GM21367 (cell line): Measurements from ENCODE around the gene NFATC1.

Experiments used
- ATAC-seq: cut with Tn5 transposase; IDR thresholded peaks from one replicate; pipeline ENCODE4 v1.9.1; 2021; ENCODE audit not compliant: unreplicated experiment

The NFATC1 gene

GRCh38 chr18:79487183-79487800 lies 91.6 kb downstream of the NFATC1 start:
- ATAC-seq: no peak

- no peak for ATAC-seq
These were observed 92.1 kb downstream of the NFATC1 start for GRCh38 chr18:79487801-79488201.

- ATAC-seq: no peak
These were observed 92.8 kb downstream of the NFATC1 start for GRCh38 chr18:79488311-79489050.

- no peak for ATAC-seq
These were observed 93.5 kb downstream of the NFATC1 start for GRCh38 chr18:79489051-79489898.

GRCh38 chr18:79489899-79490625 lies 94.3 kb downstream of the NFATC1 start:
- ATAC-seq: no peak

GRCh38 chr18:79490626-79491041 lies 94.9 kb downstream of the NFATC1 start:
- no peak for ATAC-seq

- no peak for ATAC-seq
These were observed 95.4 kb downstream of the NFATC1 start for GRCh38 chr18:79491081-79491551.

- no peak for ATAC-seq
These were observed 97.6 kb downstream of the NFATC1 start for GRCh38 chr18:79493211-79493800.

GRCh38 chr18:79493801-79494211 lies 98.1 kb downstream of the NFATC1 start:
- ATAC-seq: no peak

GRCh38 chr18:79494936-79495335 lies 99.2 kb downstream of the NFATC1 start:
- ATAC-seq: no peak

GRCh38 chr18:79495591-79496071 lies 99.9 kb downstream of the NFATC1 start:
- ATAC-seq: no peak

GRCh38 chr18:79496237-79496977 lies 100.7 kb downstream of the NFATC1 start:
- no peak for ATAC-seq

GRCh38 chr18:79496978-79497637 lies 101.4 kb downstream of the NFATC1 start:
- ATAC-seq: peak; percentile 25

GRCh38 chr18:79497638-79498081 lies 101.9 kb downstream of the NFATC1 start:
- peak; percentile 78 for ATAC-seq

GRCh38 chr18:79498662-79499061 lies 102.9 kb downstream of the NFATC1 start:
- ATAC-seq: no peak

GRCh38 chr18:79501006-79501405 lies 105.3 kb downstream of the NFATC1 start:
- ATAC-seq: no peak

- ATAC-seq: no peak
These were observed 107.1 kb downstream of the NFATC1 start for GRCh38 chr18:79502782-79503181.

GRCh38 chr18:79503406-79503805 lies 107.7 kb downstream of the NFATC1 start:
- no peak for ATAC-seq

GRCh38 chr18:79504034-79504433 lies 108.3 kb downstream of the NFATC1 start:
- ATAC-seq: no peak
